ENCODE data around the gene MKNK1.

DNA sequence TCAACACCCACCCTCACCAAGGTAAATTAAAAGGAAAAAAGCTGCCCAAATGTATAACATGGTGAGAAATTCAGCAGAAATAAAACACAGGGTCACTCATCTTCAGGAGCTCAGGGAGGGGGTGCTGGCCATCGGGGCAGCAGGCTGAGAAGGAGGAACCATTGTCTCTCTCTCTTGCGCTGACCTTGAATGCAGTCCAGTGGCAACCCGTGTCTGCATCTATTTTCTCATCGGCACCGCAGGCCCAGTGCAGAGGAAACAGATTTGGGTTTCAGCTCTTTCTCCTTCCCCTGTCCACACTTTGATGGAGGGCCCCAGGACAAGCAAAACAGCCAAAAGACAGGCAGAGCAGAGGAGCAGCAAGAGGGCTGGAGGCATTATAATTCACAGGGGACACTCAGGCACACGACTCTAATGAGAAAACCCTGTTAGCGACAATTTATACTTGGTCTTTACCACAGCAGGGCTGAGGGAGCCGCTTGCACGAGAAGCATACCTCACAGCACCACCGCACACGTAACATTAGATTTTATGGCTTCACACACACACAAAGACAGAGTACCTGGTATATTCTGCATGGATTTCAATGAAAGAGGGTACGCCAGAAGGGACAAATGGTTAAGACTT lies 18.6 kb downstream of the MKNK1 start:
- TF ChIP-seq, protein P1, sequence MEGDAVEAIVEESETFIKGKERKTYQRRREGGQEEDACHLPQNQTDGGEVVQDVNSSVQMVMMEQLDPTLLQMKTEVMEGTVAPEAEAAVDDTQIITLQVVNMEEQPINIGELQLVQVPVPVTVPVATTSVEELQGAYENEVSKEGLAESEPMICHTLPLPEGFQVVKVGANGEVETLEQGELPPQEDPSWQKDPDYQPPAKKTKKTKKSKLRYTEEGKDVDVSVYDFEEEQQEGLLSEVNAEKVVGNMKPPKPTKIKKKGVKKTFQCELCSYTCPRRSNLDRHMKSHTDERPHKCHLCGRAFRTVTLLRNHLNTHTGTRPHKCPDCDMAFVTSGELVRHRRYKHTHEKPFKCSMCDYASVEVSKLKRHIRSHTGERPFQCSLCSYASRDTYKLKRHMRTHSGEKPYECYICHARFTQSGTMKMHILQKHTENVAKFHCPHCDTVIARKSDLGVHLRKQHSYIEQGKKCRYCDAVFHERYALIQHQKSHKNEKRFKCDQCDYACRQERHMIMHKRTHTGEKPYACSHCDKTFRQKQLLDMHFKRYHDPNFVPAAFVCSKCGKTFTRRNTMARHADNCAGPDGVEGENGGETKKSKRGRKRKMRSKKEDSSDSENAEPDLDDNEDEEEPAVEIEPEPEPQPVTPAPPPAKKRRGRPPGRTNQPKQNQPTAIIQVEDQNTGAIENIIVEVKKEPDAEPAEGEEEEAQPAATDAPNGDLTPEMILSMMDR (IDR thresholded peaks at IDR 0.05): no peak
- TF ChIP-seq POLR2AphosphoS5 (IDR thresholded peaks at IDR 0.05; ENCODE audit: low read depth, low read length) (no peak), TCF7L2 (IDR thresholded peaks at IDR 0.05; ENCODE audit: low read depth, low read length) (no peak)
- TF ChIP-seq, protein P2, sequence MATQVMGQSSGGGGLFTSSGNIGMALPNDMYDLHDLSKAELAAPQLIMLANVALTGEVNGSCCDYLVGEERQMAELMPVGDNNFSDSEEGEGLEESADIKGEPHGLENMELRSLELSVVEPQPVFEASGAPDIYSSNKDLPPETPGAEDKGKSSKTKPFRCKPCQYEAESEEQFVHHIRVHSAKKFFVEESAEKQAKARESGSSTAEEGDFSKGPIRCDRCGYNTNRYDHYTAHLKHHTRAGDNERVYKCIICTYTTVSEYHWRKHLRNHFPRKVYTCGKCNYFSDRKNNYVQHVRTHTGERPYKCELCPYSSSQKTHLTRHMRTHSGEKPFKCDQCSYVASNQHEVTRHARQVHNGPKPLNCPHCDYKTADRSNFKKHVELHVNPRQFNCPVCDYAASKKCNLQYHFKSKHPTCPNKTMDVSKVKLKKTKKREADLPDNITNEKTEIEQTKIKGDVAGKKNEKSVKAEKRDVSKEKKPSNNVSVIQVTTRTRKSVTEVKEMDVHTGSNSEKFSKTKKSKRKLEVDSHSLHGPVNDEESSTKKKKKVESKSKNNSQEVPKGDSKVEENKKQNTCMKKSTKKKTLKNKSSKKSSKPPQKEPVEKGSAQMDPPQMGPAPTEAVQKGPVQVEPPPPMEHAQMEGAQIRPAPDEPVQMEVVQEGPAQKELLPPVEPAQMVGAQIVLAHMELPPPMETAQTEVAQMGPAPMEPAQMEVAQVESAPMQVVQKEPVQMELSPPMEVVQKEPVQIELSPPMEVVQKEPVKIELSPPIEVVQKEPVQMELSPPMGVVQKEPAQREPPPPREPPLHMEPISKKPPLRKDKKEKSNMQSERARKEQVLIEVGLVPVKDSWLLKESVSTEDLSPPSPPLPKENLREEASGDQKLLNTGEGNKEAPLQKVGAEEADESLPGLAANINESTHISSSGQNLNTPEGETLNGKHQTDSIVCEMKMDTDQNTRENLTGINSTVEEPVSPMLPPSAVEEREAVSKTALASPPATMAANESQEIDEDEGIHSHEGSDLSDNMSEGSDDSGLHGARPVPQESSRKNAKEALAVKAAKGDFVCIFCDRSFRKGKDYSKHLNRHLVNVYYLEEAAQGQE (IDR thresholded peaks at IDR 0.05; ENCODE audit: insufficient read depth in 1 of 2, low read depth in 2 of 2, low read length in 1 of 2): no peak
